GM12878 (cell line): ENCODE data around the gene ZDHHC14. TPM values are rescaled to one million over a fixed set of nuclear protein-coding genes. Genes with fewer than 3 reads are reported as not detected.

Experiments used
- ATAC-seq: fragments of 200-7000 bp; cut with Tn5 transposase; 3 replicates; pipeline ENCODE4 v1.9.1; 2020; ENCODE audit warnings: mild to moderate bottlenecking, moderate library complexity
- BruUV-seq: library from RNA; stranded (reverse); fragments of 400-500 nt; replicated peaks from 2 replicates; lab custom pipeline; 2021; lab: Mats Ljungman, UMichigan
- CTCF ChIA-PET: fragments of 300-600 bp; sonication (Branson Sonifier 250); formaldehyde crosslinking; extraction: SDS; loops from one replicate; lab custom pipeline; 2021; ENCODE audit warnings: inconsistent platforms; lab: Yijun Ruan, JAX
- POLR2A ChIA-PET: fragments of 350-600 bp; formaldehyde crosslinking; extraction: SDS; loops from one replicate; lab custom pipeline; 2021; ENCODE audit warnings: inconsistent platforms; lab: Charles Lee
- RAD21 ChIA-PET: fragments of 300-600 bp; sonication (Branson Sonifier 250); formaldehyde crosslinking; loops from one replicate; lab custom pipeline; 2023; ENCODE audit warnings: antibody characterized with exemption; ENCODE audit not compliant: unreplicated experiment; lab: Charles Lee
- SMC1A ChIA-PET: fragments of 300-600 bp; sonication (Branson Sonifier 250); formaldehyde crosslinking; loops from one replicate; lab custom pipeline; 2023; ENCODE audit not compliant: unreplicated experiment, uncharacterized antibody; lab: Charles Lee
- DNase-seq: peaks from one replicate; pipeline ENCODE4 v3.0.0-alpha.2; 2011; ENCODE audit warnings: low read depth, low spot score
- FAIRE-seq: peaks from 3 replicates; lab custom pipeline; 2011; peaks lifted over from hg19 to GRCh38; lab: Jason Lieb, UNC
- H2AFZ ChIP-seq: 2 replicates; pipeline ENCODE4 v1.6.0; 2011; ENCODE audit warnings: low read depth, low read length, control low read depth; ENCODE audit not compliant: control insufficient read depth
- H3K27ac ChIP-seq: 2 replicates; pipeline ENCODE4 v1.5.1; 2011; ENCODE audit warnings: control low read depth; ENCODE audit not compliant: control insufficient read depth, insufficient read depth
- H3K27me3 ChIP-seq, 2 experiments: replicated peaks in 1 of 2; 2 replicates each; pipeline versions ENCODE4 v1.6.0 to v1.6.1; 2011; ENCODE audit warnings: low read length in 1 of 2; ENCODE audit not compliant: control insufficient read depth in 2 of 2, insufficient read depth in 2 of 2
- H3K36me3 ChIP-seq, 2 experiments: 2 replicates each; pipeline ENCODE4 v1.5.1; 2011; ENCODE audit warnings: low read length in 1 of 2; ENCODE audit not compliant: control insufficient read depth in 2 of 2, insufficient read depth in 2 of 2
- H3K4me1 ChIP-seq: 2 replicates; pipeline ENCODE4 v1.6.1; 2011; ENCODE audit warnings: mild to moderate bottlenecking, low read length, moderate library complexity, mixed read lengths; ENCODE audit not compliant: control insufficient read depth, insufficient read depth
- H3K4me2 ChIP-seq: 2 replicates; pipeline ENCODE4 v1.6.0; 2011; ENCODE audit warnings: control low read depth; ENCODE audit not compliant: control insufficient read depth, insufficient read depth
- H3K4me3 ChIP-seq: fragments of 200-600 bp; sonication (generic); 2 replicates; pipeline ENCODE4 v1.5.1; 2016
- H3K79me2 ChIP-seq: 2 replicates; pipeline ENCODE4 v1.6.0; 2011; ENCODE audit warnings: low read length; ENCODE audit not compliant: control insufficient read depth, insufficient read depth
- H3K9ac ChIP-seq: 2 replicates; pipeline ENCODE4 v1.8.0; 2011; ENCODE audit warnings: low read length, control low read depth, mixed read lengths; ENCODE audit not compliant: control insufficient read depth, insufficient read depth
- H3K9me3 ChIP-seq: replicated peaks from 3 replicates; pipeline ENCODE4 v1.5.1; 2011; ENCODE audit warnings: mild to moderate bottlenecking, low read length; ENCODE audit not compliant: control insufficient read depth, insufficient read depth
- H4K20me1 ChIP-seq: 2 replicates; pipeline ENCODE4 v1.6.0; 2011; ENCODE audit not compliant: control insufficient read depth, insufficient read depth
- CBX3 ChIP-seq: fragments of 200-600 bp; sonication (generic); IDR thresholded peaks from 2 replicates; pipeline ENCODE4 v1.6.1; 2016; ENCODE audit warnings: low read depth, borderline replicate concordance
- EED ChIP-seq: sonication (generic); IDR thresholded peaks from 2 replicates; pipeline ENCODE4 v1.6.1; 2016; ENCODE audit warnings: antibody characterized with exemption, low read depth
- HDAC2 ChIP-seq: fragments of 200-600 bp; sonication (generic); IDR thresholded peaks from 2 replicates; pipeline ENCODE4 v1.6.1; 2017
- KDM1A ChIP-seq: fragments of 200-600 bp; sonication (generic); IDR thresholded peaks from 2 replicates; pipeline ENCODE4 v1.6.1; 2016; ENCODE audit warnings: borderline replicate concordance
- STAT1 ChIP-seq: fragments of 450-650 bp; conservative IDR thresholded peaks from 2 replicates; pipeline ENCODE4 v1.6.1; 2014; ENCODE audit warnings: antibody characterized with exemption, mild to moderate bottlenecking
- ZZZ3 ChIP-seq: IDR thresholded peaks from 2 replicates; pipeline ENCODE4 v1.6.1; 2011; ENCODE audit warnings: low read depth; ENCODE audit not compliant: control insufficient read depth, insufficient read length
- WGBS: methylation state at CpG from one replicate; pipeline ENCODE4 v1.1.6; 2016; ENCODE audit warnings: low lambda C conversion rate; ENCODE audit not compliant: insufficient replicate concordance, insufficient coverage; ENCODE audit errors: missing lambda C conversion rate; 5-methylcytosine and 5-hydroxymethylcytosine counted together
- in situ Hi-C: fragments of 300-500 bp; cut with MboI; formaldehyde crosslinking; loops from 9 replicates; pipeline ENCODE4 v1.14.3; 2018; ENCODE audit warnings: mixed read lengths
- intact Hi-C: fragments of 100-400 bp; cut with micrococcal nuclease; formaldehyde crosslinking; loops from one replicate; pipeline ENCODE4 v1.14.2; 2022; ENCODE audit not compliant: unreplicated experiment
- polyA plus RNA-seq, 11 experiments: library from polyadenylated mRNA; depleted of rRNA in 4 of 11; unstranded in 6 of 11; stranded (reverse) in 5 of 11; fragments of >200 nt; fragmentation: Nextera tagmentation in 4 of 11; fragmentation: Illumina TruSeq in 1 of 11; extraction: Ambion mirVana in 4 of 11; extraction: Trizol in 1 of 11; gene quantifications; 1 replicate in 1 of 11; 2 replicates in 10 of 11; pipeline versions ENCODE4 v1.2.1 to v1.2.3, GENCODE V29; 2011 to 2016; ENCODE audit warnings: inconsistent platforms in 2 of 11, missing spikeins in 2 of 11, low read depth in 1 of 11
- total RNA-seq, 4 experiments: library from RNA; depleted of rRNA in 3 of 4; stranded (reverse); fragments of >200 nt in 3 of 4; fragmentation: Illumina TruSeq in 1 of 4; extraction: Trizol in 1 of 4; gene quantifications; 2 replicates each; pipeline versions ENCODE4 v1.2.1 to v1.2.3, GENCODE V29; 2013 to 2021
- TF ChIP-seq, protein P1 (sequence below): fragments of 450-650 bp; formaldehyde crosslinking; IDR thresholded peaks from 2 replicates; pipeline ENCODE4 v1.4.0; 2022; ENCODE audit warnings: mild to moderate bottlenecking, moderate library complexity

The ZDHHC14 gene
- total and polyA plus RNA-seq, 10 of the 15 experiments (the other 5 are each of a cell fraction or from before 2014, with no cell fraction given): 0.15 to 16.0 (median 0.76) TPM; not detected in 1

DNA sequence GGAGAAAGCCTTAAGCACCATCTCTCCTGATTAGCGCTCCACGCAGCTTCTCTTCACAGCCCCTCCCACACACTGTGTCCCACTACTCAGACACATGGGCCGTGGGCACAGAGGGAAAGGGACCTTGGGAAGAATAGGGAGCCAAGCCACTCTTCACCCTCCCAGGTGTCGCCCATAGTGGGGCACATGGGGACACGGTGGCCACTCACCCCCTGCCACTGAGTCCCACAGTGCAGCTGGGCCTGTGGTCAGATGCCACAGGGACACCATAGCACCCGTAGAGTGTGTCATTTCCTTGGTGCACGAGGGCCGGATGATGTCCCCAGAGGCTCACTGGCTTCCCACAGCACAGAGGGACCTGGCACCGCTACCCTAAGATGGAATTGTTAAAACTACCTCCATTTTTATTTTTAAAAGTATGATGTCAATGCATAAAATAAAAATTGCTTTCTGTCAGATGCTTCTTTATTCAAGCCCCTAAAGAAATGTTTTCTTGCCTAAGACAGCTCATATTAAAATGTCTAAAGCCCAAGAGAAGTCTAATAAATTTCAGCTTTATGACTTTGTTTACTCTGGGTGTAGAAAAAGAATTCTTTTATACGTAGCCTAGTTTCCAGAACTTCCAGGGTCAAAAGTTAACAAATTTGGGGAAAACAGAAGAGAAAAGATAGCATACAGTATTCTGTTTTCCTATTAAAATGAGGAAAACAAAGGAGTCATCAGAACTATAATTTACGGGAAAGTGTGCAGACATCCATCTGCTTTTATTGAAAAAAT lies 251.0 kb downstream of the ZDHHC14 start:
- in situ Hi-C loops: no loop called here
- ATAC-seq: no peak
- BruUV-seq: no TSS peak

More for the DNA sequence above, 251.0 kb downstream of the ZDHHC14 start:
- no peak for TF ChIP-seq KDM1A
- TF ChIP-seq EED: no peak
- TF ChIP-seq, protein P1, sequence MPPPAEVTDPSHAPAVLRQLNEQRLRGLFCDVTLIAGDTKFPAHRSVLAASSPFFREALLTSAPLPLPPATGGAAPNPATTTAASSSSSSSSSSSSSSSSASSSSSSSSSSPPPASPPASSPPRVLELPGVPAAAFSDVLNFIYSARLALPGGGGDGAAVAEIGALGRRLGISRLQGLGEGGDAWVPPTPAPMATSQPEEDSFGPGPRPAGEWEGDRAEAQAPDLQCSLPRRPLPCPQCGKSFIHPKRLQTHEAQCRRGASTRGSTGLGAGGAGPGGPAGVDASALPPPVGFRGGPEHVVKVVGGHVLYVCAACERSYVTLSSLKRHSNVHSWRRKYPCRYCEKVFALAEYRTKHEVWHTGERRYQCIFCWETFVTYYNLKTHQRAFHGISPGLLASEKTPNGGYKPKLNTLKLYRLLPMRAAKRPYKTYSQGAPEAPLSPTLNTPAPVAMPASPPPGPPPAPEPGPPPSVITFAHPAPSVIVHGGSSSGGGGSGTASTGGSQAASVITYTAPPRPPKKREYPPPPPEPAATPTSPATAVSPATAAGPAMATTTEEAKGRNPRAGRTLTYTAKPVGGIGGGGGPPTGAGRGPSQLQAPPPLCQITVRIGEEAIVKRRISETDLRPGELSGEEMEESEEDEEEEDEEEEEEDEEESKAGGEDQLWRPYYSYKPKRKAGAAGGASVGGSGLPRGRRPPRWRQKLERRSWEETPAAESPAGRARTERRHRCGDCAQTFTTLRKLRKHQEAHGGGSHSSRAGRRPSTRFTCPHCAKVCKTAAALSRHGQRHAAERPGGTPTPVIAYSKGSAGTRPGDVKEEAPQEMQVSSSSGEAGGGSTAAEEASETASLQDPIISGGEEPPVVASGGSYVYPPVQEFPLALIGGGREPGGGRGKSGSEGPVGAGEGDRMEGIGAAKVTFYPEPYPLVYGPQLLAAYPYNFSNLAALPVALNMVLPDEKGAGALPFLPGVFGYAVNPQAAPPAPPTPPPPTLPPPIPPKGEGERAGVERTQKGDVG (CRISPR knock-in tag): no peak
- TF ChIP-seq CBX3: no peak
- no peak for TF ChIP-seq ZZZ3
- no peak for TF ChIP-seq HDAC2
- no peak for TF ChIP-seq STAT1
- intact Hi-C loops: no loop called here
- no peak overlapping the region for H3K9ac ChIP-seq
- H4K20me1 ChIP-seq: no peaks in the 10 kb centered on the region
- no peak overlapping the region for H2AFZ ChIP-seq
- H3K36me3 ChIP-seq: no peaks in the 10 kb centered on the region
- H3K79me2 ChIP-seq: no peaks in the 10 kb centered on the region
- H3K4me1 ChIP-seq: no peaks in the 10 kb centered on the region
- DNase-seq (no peak), FAIRE-seq (no peak)
- SMC1A ChIA-PET: interaction anchor here (0.8 kb wide), 1 partner anchor 16 kb away, joined by 3 read pairs; no protein-coding TSS in a partner anchor
- no peaks in the 10 kb centered on the region for H3K9me3 ChIP-seq
- 52% methylated on average over 11 of the region's 11 CpGs for WGBS
- no peak overlapping the region for H3K4me2 ChIP-seq
- RAD21 ChIA-PET: no interaction called here
- H3K27me3 ChIP-seq: no peaks in the 10 kb centered on the region
- CTCF ChIA-PET: no interaction called here
- POLR2A ChIA-PET: no interaction called here
- H3K27ac ChIP-seq: no peak overlapping the region
- H3K4me3 ChIP-seq: no peak overlapping the region
